HepG2 (cell line): ENCODE results near the gene GGT1. TPM values are rescaled to one million over a fixed set of nuclear protein-coding genes. Genes with fewer than 3 reads are reported as not detected.
A peak's percentile ranks its signal among the peaks of the same experiment; 100 is the strongest.

Source experiments
- ADNP ChIP-seq: sonication (generic); formaldehyde crosslinking; IDR thresholded peaks from 2 replicates; pipeline ENCODE4 v1.4.0; 2020; ENCODE audit warnings: missing genetic modification reagents
- AHR ChIP-seq: IDR thresholded peaks from 2 replicates; pipeline ENCODE4 v1.6.1; 2018; ENCODE audit warnings: missing genetic modification reagents, missing compliant biosample characterization
- CENPX ChIP-seq: sonication (generic); formaldehyde crosslinking; IDR thresholded peaks from 2 replicates; pipeline ENCODE4 v1.9.0; 2021; ENCODE audit warnings: mild to moderate bottlenecking, missing genetic modification reagents, moderate library complexity
- EHMT2 ChIP-seq: fragments of 200-600 bp; sonication (generic); IDR thresholded peaks from 2 replicates; pipeline ENCODE4 v1.7.0; 2017; ENCODE audit warnings: antibody characterized with exemption, low read depth, low read length, borderline replicate concordance
- ESRRA ChIP-seq: sonication (generic); formaldehyde crosslinking; IDR thresholded peaks from 2 replicates; pipeline ENCODE4 v1.5.1; 2020; ENCODE audit warnings: mild to moderate bottlenecking, low read depth, missing genetic modification reagents
- HMG20B ChIP-seq: conservative IDR thresholded peaks from 2 replicates; pipeline ENCODE4 v1.6.1; 2016; ENCODE audit warnings: missing genetic modification reagents, missing compliant biosample characterization
- KDM3A ChIP-seq: IDR thresholded peaks from 2 replicates; pipeline ENCODE4 v1.6.1; 2018; ENCODE audit warnings: low read depth, missing compliant biosample characterization
- KLF15 ChIP-seq: sonication (generic); formaldehyde crosslinking; IDR thresholded peaks from 2 replicates; pipeline ENCODE4 v1.8.1; 2023; ENCODE audit warnings: borderline replicate concordance, mild to moderate bottlenecking, inconsistent platforms, missing genetic modification reagents, mixed read lengths
- MTA1 ChIP-seq: sonication (generic); formaldehyde crosslinking; IDR thresholded peaks from 2 replicates; pipeline ENCODE4 v1.4.0; 2020; ENCODE audit warnings: missing genetic modification reagents, mild to moderate bottlenecking, borderline replicate concordance
- NRL ChIP-seq: sonication (generic); formaldehyde crosslinking; IDR thresholded peaks from 2 replicates; pipeline ENCODE4 v1.5.0; 2020; ENCODE audit warnings: missing genetic modification reagents, mild to moderate bottlenecking, moderate library complexity, borderline replicate concordance
- PPARG ChIP-seq: conservative IDR thresholded peaks from 2 replicates; pipeline ENCODE4 v1.6.1; 2016; ENCODE audit warnings: missing biosample characterization, missing genetic modification reagents
- RBM39 ChIP-seq: fragments of 200-400 bp; formaldehyde crosslinking; IDR thresholded peaks from one replicate; pipeline ENCODE4 v1.6.1; 2018; ENCODE audit warnings: antibody characterized with exemption, mild to moderate bottlenecking, low read depth, low read length; ENCODE audit not compliant: poor library complexity, severe bottlenecking
- SKI ChIP-seq: fragments of 450-650 bp; IDR thresholded peaks from one replicate; pipeline ENCODE4 v1.6.1; 2018; ENCODE audit warnings: mild to moderate bottlenecking; ENCODE audit not compliant: partially characterized antibody
- TCF12 ChIP-seq, 2 experiments: fragments of 450-650 bp in 1 of 2; sonication (generic) in 1 of 2; formaldehyde crosslinking in 1 of 2; IDR thresholded peaks; 2 replicates each; pipeline versions ENCODE4 v1.6.1 to v1.8.0; 2017 to 2022; ENCODE audit warnings: antibody characterized with exemption in 1 of 2, mild to moderate bottlenecking in 1 of 2, missing genetic modification reagents in 1 of 2, moderate library complexity in 1 of 2
- ZC3H13 ChIP-seq: sonication (generic); formaldehyde crosslinking; IDR thresholded peaks from 2 replicates; pipeline ENCODE4 v1.8.1; 2023; ENCODE audit warnings: mild to moderate bottlenecking, missing genetic modification reagents, moderate library complexity
- ZNF232 ChIP-seq: sonication (generic); formaldehyde crosslinking; IDR thresholded peaks from 2 replicates; pipeline ENCODE4 v1.4.0; 2020; ENCODE audit warnings: missing genetic modification reagents, borderline replicate concordance
- ZNF337 ChIP-seq: sonication (generic); formaldehyde crosslinking; IDR thresholded peaks from 2 replicates; pipeline ENCODE4 v1.5.1; 2020; ENCODE audit warnings: missing genetic modification reagents, low read depth, mild to moderate bottlenecking, borderline replicate concordance
- ZNF350 ChIP-seq: sonication (generic); formaldehyde crosslinking; IDR thresholded peaks from 2 replicates; pipeline ENCODE4 v1.4.0; 2020; ENCODE audit warnings: mild to moderate bottlenecking, low read depth, missing genetic modification reagents, borderline replicate concordance
- ZNF629 ChIP-seq: sonication (generic); formaldehyde crosslinking; conservative IDR thresholded peaks from 2 replicates; pipeline ENCODE4 v1.5.0; 2020; ENCODE audit warnings: missing genetic modification reagents
- ZNF652 ChIP-seq: IDR thresholded peaks from 2 replicates; pipeline ENCODE4 v1.6.1; 2016; ENCODE audit warnings: low read depth, borderline replicate concordance
- polyA plus RNA-seq, 8 experiments: library from polyadenylated mRNA; depleted of rRNA in 3 of 8; stranded (reverse) in 7 of 8; unstranded in 1 of 8; fragments of >200 nt; fragmentation: Illumina TruSeq in 4 of 8; extraction: Trizol in 4 of 8; gene quantifications; 2 replicates each; pipeline versions ENCODE4 v1.2.1 to v1.2.3, GENCODE V29; 2011 to 2016; ENCODE audit warnings: low read depth in 4 of 8, missing spikeins in 1 of 8, mixed read lengths in 1 of 8; ENCODE audit not compliant: insufficient read depth in 1 of 8
- total RNA-seq, 5 experiments: library from RNA; depleted of rRNA; stranded (reverse); fragments of >200 nt; fragmentation: Illumina TruSeq; extraction: Trizol; gene quantifications; 2 replicates each; pipeline ENCODE4 v1.2.3, GENCODE V29; 2016; ENCODE audit warnings: low read depth in 1 of 5
- TF ChIP-seq, protein P1 (sequence below): sonication (generic); formaldehyde crosslinking; IDR thresholded peaks from 2 replicates; pipeline ENCODE4 v1.5.1; 2020; ENCODE audit warnings: missing genetic modification reagents, mild to moderate bottlenecking, borderline replicate concordance
- TF ChIP-seq, protein P2 (sequence below): IDR thresholded peaks from 2 replicates; pipeline ENCODE4 v1.6.1; 2016
- TF ChIP-seq, protein P3 (sequence below): sonication (generic); formaldehyde crosslinking; IDR thresholded peaks from 2 replicates; pipeline ENCODE4 v1.5.0; 2020; ENCODE audit warnings: missing genetic modification reagents, mild to moderate bottlenecking, borderline replicate concordance

GGT1 gene
- total and polyA plus RNA-seq, 2 of the 13 experiments (the other 11 are each of a cell fraction or from before 2014, with no cell fraction given): 29.9 to 103 TPM

DNA sequence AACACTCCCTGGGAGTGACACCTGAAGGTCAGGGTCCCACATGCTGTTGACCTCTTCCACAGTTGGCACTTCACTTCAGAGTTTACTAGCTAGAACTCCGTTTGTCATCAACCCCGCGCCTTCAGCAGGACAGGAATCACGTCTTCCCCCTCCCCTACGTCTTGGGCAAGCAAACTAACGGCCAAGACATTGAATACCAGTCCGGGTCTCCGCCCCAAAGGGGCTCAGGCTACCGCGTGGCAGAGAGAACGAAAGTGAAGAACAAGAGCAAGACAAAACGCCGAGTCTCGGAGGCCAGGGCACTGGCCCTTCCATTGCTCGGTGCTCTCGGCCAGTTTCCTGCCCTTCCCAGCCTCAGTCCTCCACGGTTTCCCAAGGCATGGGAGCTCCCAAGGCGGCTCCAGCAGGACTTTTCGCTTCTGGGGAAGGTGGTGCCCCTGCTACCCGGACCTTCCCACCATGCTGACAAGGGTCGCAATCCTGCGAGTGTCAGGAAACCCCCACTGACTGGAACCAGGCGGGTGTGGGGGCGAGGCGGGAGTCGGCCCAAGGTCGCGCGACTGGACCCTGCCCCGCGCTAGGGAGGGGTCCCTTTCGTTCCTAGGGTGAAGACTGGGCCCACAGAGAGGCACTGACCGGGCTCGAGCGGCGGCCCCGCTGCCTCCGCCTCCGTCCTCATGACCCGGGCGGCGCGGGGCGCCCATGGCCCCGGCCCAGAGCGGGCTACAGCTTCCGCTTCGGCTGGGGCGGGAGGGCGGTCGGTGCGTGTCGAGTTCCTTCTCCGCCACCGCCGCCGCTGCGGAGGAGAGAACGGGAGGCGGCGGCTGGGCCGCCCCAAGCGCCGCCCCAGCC, 48.5 kb upstream of the GGT1 start, which contains the start of gene GUCD1 (continued):
- TF ChIP-seq, protein P1, sequence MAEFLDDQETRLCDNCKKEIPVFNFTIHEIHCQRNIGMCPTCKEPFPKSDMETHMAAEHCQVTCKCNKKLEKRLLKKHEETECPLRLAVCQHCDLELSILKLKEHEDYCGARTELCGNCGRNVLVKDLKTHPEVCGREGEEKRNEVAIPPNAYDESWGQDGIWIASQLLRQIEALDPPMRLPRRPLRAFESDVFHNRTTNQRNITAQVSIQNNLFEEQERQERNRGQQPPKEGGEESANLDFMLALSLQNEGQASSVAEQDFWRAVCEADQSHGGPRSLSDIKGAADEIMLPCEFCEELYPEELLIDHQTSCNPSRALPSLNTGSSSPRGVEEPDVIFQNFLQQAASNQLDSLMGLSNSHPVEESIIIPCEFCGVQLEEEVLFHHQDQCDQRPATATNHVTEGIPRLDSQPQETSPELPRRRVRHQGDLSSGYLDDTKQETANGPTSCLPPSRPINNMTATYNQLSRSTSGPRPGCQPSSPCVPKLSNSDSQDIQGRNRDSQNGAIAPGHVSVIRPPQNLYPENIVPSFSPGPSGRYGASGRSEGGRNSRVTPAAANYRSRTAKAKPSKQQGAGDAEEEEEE (CRISPR knock-in tag): no peak
- TF ChIP-seq, protein P2, sequence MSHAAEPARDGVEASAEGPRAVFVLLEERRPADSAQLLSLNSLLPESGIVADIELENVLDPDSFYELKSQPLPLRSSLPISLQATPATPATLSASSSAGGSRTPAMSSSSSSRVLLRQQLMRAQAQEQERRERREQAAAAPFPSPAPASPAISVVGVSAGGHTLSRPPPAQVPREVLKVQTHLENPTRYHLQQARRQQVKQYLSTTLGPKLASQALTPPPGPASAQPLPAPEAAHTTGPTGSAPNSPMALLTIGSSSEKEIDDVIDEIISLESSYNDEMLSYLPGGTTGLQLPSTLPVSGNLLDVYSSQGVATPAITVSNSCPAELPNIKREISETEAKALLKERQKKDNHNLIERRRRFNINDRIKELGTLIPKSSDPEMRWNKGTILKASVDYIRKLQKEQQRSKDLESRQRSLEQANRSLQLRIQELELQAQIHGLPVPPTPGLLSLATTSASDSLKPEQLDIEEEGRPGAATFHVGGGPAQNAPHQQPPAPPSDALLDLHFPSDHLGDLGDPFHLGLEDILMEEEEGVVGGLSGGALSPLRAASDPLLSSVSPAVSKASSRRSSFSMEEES (CRISPR knock-in tag): peak; percentile 3; the same call in 1 of the 2 replicates
- no peak for TF ChIP-seq ZNF337 (CRISPR knock-in tag)
- 0 out of 2 replicates have a peak, but pooled peaks have one; percentile 26 for TF ChIP-seq NRL
- no peak for TF ChIP-seq RBM39
- TF ChIP-seq ZNF629 (CRISPR knock-in tag): no peak
- no peak for TF ChIP-seq CENPX (CRISPR knock-in tag)
- no peak for TF ChIP-seq ZNF652
- no peak for TF ChIP-seq ADNP (CRISPR knock-in tag)
- TF ChIP-seq SKI: peak; percentile 7
- peak; percentile 19; the same call in 1 of the 2 replicates for TF ChIP-seq ZNF350 (CRISPR knock-in tag)
- TF ChIP-seq ESRRA (CRISPR knock-in tag): peak; percentile 40; the same call in 1 of the 2 replicates
- TF ChIP-seq ZC3H13: 0 out of 2 replicates have a peak, but pooled peaks have one; percentile 39
- no peak for TF ChIP-seq TCF12 (IDR thresholded peaks at IDR 0.05)
- TF ChIP-seq TCF12 (CRISPR knock-in tag; IDR thresholded peaks at IDR 0.05): peak; percentile 77; the same call in 1 of the 2 replicates
- peak; percentile 51; the same call in 1 of the 2 replicates for TF ChIP-seq PPARG (CRISPR knock-in tag)
- TF ChIP-seq AHR: no peak; the same call in 1 of the 2 replicates
- no peak for TF ChIP-seq KLF15 (CRISPR knock-in tag)
- TF ChIP-seq MTA1 (CRISPR knock-in tag): peak; percentile 33; the same call in 1 of the 2 replicates
- TF ChIP-seq EHMT2: no peak
- no peak for TF ChIP-seq KDM3A
- TF ChIP-seq ZNF232 (CRISPR knock-in tag): 0 out of 2 replicates have a peak, but pooled peaks have one; percentile 42
- TF ChIP-seq HMG20B: 0 out of 2 replicates have a peak, but pooled peaks have one; percentile 15
- TF ChIP-seq, protein P3, sequence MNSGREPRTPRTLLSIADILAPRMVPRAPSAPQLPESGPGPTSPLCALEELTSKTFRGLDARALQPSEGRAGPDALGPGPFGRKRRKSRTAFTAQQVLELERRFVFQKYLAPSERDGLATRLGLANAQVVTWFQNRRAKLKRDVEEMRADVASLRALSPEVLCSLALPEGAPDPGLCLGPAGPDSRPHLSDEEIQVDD: no peak
